Measurements from ENCODE around the gene ZNF106.

- no peak for TF ChIP-seq POLR2A (IDR thresholded peaks at IDR 0.05; ENCODE audit: low read depth, low read length)
- TF ChIP-seq POU2F2 (IDR thresholded peaks at IDR 0.05; ENCODE audit: low read depth, low read length): no peak
- no peak for TF ChIP-seq TAF1 (IDR thresholded peaks at IDR 0.05; ENCODE audit: low read depth, low read length)
These were observed 42.7 kb downstream of the ZNF106 start for GRCh38 chr15:42448281-42448680.

Data from GM12891 (cell line).